Progenitor cell of endocrine pancreas (in vitro differentiated cells): ENCODE results near the gene UBE2I. TPM values are rescaled to one million over a fixed set of nuclear protein-coding genes. Genes with fewer than 3 reads are reported as not detected.

ENCODE experiments used
- DNase-seq: peaks from one replicate; pipeline ENCODE4 v3.0.0; 2021; ENCODE audit warnings: low spot score; ENCODE audit not compliant: unreplicated experiment
- H3K27ac Mint-ChIP-seq: 2 replicates; pipeline ENCODE4 v1.8.0; 2021; ENCODE audit warnings: mild to moderate bottlenecking, moderate library complexity, mixed read lengths
- H3K27me3 Mint-ChIP-seq: 2 replicates; pipeline ENCODE4 v1.8.0; 2021; ENCODE audit warnings: mixed read lengths
- H3K36me3 Mint-ChIP-seq: 2 replicates; pipeline ENCODE4 v1.8.0; 2022; ENCODE audit warnings: mixed read lengths; ENCODE audit not compliant: insufficient read depth
- H3K4me1 Mint-ChIP-seq: 2 replicates; pipeline ENCODE4 v1.8.0; 2021; ENCODE audit warnings: low read depth, mixed read lengths
- H3K4me3 Mint-ChIP-seq: 2 replicates; pipeline ENCODE4 v1.8.0; 2021; ENCODE audit warnings: low read depth, mild to moderate bottlenecking, moderate library complexity, mixed read lengths
- H3K9me3 Mint-ChIP-seq: 2 replicates; pipeline ENCODE4 v1.8.0; 2021; ENCODE audit warnings: low read depth, mixed read lengths
- total RNA-seq: library from RNA; stranded (reverse); gene quantifications from 2 replicates; pipeline ENCODE4 v1.2.1, GENCODE V29; 2021
- TF ChIP-seq, protein P1 (sequence below): fragments of 200-600 bp; sonication (generic); IDR thresholded peaks from one replicate; pipeline ENCODE4 v1.5.0; 2021; ENCODE audit warnings: antibody characterized with exemption, mild to moderate bottlenecking; ENCODE audit not compliant: unreplicated experiment

UBE2I gene
- total RNA-seq, 1 donor from 2014 or later: 211 TPM

DNA sequence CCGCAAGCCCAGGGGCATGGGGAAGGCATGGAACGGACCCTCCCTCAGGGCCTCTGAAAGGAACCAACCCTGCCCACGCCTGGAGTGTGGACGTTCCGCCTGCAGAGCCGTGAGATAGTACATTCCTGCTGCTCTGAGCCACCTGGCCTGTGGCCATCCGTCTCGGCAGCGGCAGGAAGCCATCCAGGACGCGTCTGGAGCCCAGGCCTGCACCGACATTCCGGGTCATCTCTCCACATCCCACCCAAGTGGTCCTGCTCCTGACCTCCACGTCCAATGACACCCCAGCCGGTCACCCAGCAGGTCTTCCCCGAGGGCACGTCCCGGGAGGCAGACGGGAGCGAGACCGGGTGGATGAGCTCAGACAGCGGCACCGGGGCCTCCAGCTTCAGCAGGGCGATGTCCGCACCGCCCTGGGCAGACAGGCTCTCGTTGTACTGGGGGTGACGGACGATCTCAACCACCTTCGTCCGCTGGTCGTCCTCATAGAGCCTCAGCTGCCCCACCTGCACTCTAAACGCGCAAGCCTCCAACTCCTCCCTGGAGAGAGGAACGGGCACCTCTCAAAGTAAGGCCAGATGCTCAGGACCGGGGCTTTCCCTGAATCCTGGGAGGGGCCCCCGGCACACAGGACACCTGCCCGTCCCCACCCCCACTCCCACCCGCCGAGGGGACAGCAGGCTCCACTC is 21.3 kb upstream of the UBE2I start:
- peaks cover 2% of the 10 kb centered on the region for H3K4me1 Mint-ChIP-seq
- H3K27ac Mint-ChIP-seq: no peak overlapping the region
- H3K9me3 Mint-ChIP-seq: no peaks in the 10 kb centered on the region
- H3K27me3 Mint-ChIP-seq: peaks cover 23% of the 10 kb centered on the region
- H3K4me3 Mint-ChIP-seq: no peak overlapping the region
- TF ChIP-seq, protein P1, sequence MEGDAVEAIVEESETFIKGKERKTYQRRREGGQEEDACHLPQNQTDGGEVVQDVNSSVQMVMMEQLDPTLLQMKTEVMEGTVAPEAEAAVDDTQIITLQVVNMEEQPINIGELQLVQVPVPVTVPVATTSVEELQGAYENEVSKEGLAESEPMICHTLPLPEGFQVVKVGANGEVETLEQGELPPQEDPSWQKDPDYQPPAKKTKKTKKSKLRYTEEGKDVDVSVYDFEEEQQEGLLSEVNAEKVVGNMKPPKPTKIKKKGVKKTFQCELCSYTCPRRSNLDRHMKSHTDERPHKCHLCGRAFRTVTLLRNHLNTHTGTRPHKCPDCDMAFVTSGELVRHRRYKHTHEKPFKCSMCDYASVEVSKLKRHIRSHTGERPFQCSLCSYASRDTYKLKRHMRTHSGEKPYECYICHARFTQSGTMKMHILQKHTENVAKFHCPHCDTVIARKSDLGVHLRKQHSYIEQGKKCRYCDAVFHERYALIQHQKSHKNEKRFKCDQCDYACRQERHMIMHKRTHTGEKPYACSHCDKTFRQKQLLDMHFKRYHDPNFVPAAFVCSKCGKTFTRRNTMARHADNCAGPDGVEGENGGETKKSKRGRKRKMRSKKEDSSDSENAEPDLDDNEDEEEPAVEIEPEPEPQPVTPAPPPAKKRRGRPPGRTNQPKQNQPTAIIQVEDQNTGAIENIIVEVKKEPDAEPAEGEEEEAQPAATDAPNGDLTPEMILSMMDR: no peak
- no peak for DNase-seq
- H3K36me3 Mint-ChIP-seq: no peaks in the 10 kb centered on the region

DNA sequence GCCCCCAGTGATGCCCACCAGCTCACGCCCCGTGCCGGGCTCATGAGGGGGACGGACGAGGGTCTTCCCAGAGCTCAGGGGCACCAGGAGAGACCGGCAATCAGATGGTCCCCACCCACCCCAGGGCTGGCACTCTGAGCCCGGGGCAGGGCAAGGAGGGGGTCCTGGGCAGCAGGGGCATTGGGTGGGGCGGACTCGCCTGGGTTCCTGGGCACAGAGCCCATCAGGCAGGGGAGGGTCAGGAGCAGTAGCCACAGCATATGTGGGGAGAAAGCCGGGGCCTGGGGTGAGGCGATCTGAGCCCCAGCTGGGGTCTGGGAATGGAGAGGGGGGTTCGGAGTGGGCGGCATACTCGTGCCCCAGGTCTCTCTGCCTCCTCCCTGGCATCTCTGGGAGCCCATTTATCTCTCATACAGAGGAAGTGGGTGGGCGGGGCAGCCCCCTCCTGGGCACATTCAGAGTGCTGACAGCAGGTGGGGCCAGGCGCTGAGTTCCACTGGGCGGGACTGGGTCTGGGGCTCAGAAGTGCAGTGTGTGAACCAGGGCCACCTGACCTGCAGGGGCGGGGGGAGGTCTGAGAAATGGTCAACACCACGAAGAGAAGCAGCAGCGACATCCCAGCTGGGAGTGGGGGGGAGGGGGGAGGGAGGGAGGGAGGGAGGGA is 20.5 kb upstream of the UBE2I start:
- Mint-ChIP-seq H3K4me1 (peaks cover 2% of the 10 kb centered on the region), H3K36me3 (no peaks in the 10 kb centered on the region), H3K9me3 (no peaks in the 10 kb centered on the region), H3K27me3 (peaks cover 20% of the 10 kb centered on the region), H3K27ac (no peak overlapping the region), H3K4me3 (no peak overlapping the region)
- no peak for DNase-seq
- TF ChIP-seq, protein P1: no peak

DNA sequence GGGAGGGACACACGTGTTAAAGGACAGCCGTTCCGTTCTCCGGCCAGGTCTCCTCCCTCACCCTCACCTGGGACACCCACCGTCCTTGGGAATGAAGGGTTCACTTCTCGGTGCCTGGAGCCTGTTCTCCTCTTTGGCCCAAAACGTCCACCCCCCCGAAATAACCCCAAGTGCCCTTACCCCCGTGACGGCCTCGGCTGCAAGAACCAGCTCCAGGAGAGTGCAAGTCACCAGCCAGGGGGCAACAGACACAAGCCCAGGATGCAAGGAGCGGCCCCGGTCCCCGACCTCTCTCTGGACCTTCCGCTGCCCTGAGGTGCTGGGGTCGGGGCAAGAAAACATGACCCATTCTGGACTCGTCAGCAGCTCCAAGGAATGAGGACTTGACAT is 20.0 kb upstream of the UBE2I start:
- H3K27ac Mint-ChIP-seq: no peak overlapping the region
- H3K27me3 Mint-ChIP-seq: peaks cover 20% of the 10 kb centered on the region
- H3K4me3 Mint-ChIP-seq: no peak overlapping the region
- TF ChIP-seq, protein P1: no peak
- no peaks in the 10 kb centered on the region for H3K9me3 Mint-ChIP-seq
- DNase-seq: no peak
- peaks cover 7% of the 10 kb centered on the region for H3K4me1 Mint-ChIP-seq
- H3K36me3 Mint-ChIP-seq: no peaks in the 10 kb centered on the region

GRCh38 chr16:1290063-1290501 is 19.4 kb upstream of the UBE2I start:
- H3K27me3 Mint-ChIP-seq: peaks cover 20% of the 10 kb centered on the region
- DNase-seq: no peak

DNA sequence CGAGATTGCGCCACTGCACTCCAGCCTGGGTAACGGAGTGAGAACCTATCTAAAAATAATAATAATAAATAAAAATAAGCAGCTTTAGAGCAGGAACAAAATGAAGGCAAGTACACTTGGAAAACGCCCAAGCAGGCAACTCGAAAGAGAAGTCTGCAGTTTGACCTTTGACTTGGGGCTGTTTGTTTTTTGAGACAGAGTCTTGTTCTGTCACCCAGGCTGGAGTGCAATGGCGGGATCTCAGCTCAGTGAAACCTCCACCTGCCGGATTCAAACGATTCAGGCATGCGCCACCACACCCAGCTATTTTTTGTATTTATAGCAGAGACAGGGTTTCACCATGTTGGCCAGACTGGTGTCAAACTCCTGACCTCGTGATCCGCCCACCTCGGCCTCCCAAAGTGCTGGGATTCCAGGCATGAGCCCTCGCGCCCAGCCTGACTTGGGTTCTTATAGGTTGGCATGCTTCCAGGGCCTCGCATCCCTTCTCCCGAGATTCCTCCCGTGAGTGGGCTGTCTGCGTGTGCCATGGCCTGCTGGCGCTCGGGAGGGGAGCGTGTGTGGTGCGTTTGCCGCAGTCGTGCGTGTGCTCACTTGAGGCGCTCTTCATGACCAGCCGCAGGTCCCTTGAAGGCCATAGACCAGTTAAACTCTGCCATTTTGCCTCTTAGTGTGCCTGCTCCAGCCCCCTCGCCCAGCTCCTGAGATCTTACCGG is 18.4 kb upstream of the UBE2I start:
- H3K9me3 Mint-ChIP-seq: no peaks in the 10 kb centered on the region
- no peaks in the 10 kb centered on the region for H3K36me3 Mint-ChIP-seq
- H3K4me3 Mint-ChIP-seq: no peak overlapping the region
- no peak for DNase-seq
- H3K27me3 Mint-ChIP-seq: peaks cover 16% of the 10 kb centered on the region
- H3K4me1 Mint-ChIP-seq: peaks cover 8% of the 10 kb centered on the region
- H3K27ac Mint-ChIP-seq: no peak overlapping the region
- TF ChIP-seq, protein P1: no peak

More at GRCh38 chr16:1290063-1290501, 19.4 kb upstream of the UBE2I start:
- Mint-ChIP-seq H3K9me3 (no peaks in the 10 kb centered on the region), H3K27ac (no peak overlapping the region), H3K4me1 (peaks cover 8% of the 10 kb centered on the region), H3K4me3 (no peak overlapping the region), H3K36me3 (no peaks in the 10 kb centered on the region)
- TF ChIP-seq, protein P1: no peak
